Measurements from ENCODE around the gene SMIM35. TPM values are rescaled to one million over a fixed set of nuclear protein-coding genes. Genes with fewer than 3 reads are reported as not detected.

The SMIM35 gene
- total RNA-seq, 3 donors from 2014 or later = not detected

- DNase-seq (ENCODE audit: low spot score in 2 of 2) = no peak
- Histone ChIP-seq H3K27me3 (no peaks in the 10 kb centered on the region), H3K9me3 (no peaks in the 10 kb centered on the region), H3K27ac (no peak overlapping the region), H3K36me3 (no peaks in the 10 kb centered on the region), H3K4me1 (no peaks in the 10 kb centered on the region), H3K4me3 (no peak overlapping the region)
- intact Hi-C loops (cut with DNase I; ENCODE audit: low total_unique reads) = no loop called here
- no peak for TF ChIP-seq POLR2A (IDR thresholded peaks at IDR 0.05)
- TF ChIP-seq POLR2AphosphoS5 (IDR thresholded peaks at IDR 0.05) = no peak
- TF ChIP-seq CTCF (IDR thresholded peaks at IDR 0.05) = no peak
Observed at GRCh38 chr11:117977029-117977428, 109.7 kb downstream of the SMIM35 start.

- Histone ChIP-seq H3K9me3 (no peaks in the 10 kb centered on the region), H3K4me1 (no peaks in the 10 kb centered on the region), H3K36me3 (no peaks in the 10 kb centered on the region), H3K4me3 (no peak overlapping the region), H3K27ac (no peak overlapping the region), H3K27me3 (no peaks in the 10 kb centered on the region)
- intact Hi-C loops (cut with DNase I; ENCODE audit: low total_unique reads) = no loop called here
- DNase-seq (ENCODE audit: low spot score in 2 of 2) = no peak
- TF ChIP-seq CTCF (IDR thresholded peaks at IDR 0.05) (no peak), POLR2A (IDR thresholded peaks at IDR 0.05) (no peak), POLR2AphosphoS5 (IDR thresholded peaks at IDR 0.05) (no peak)
Observed at GRCh38 chr11:117976445-117976844, 110.3 kb downstream of the SMIM35 start.

DNA sequence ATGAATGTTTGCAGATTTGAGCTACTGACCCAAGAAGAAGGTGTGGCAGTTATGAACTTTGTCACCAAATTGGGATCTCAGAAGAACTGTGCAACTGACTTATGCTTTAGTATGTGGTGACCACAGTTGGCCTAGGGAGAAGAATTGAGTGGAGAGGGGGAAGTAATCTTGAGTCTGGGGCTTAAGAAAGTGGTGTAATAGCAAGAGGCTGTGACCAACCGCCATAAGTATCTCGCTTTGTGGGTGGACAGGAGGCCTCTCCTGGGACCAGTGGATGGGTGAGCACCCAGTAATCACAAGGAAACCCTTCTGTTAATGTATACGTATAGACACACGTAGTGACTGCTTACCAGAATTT is 113.3 kb downstream of the SMIM35 start:
- H3K27ac ChIP-seq = no peak overlapping the region
- no peak for DNase-seq (ENCODE audit: low spot score in 2 of 2)
- H3K4me1 ChIP-seq = no peaks in the 10 kb centered on the region
- H3K27me3 ChIP-seq = no peaks in the 10 kb centered on the region
- H3K9me3 ChIP-seq = no peaks in the 10 kb centered on the region
- H3K4me3 ChIP-seq = no peak overlapping the region
- no peak for TF ChIP-seq CTCF (IDR thresholded peaks at IDR 0.05)
- no peak for TF ChIP-seq POLR2A (IDR thresholded peaks at IDR 0.05)
- no peak for TF ChIP-seq POLR2AphosphoS5 (IDR thresholded peaks at IDR 0.05)
- intact Hi-C loops (cut with DNase I; ENCODE audit: low total_unique reads) = no loop called here
- H3K36me3 ChIP-seq = no peaks in the 10 kb centered on the region

GRCh38 chr11:117972629-117973502 is 113.9 kb downstream of the SMIM35 start:
- TF ChIP-seq POLR2A (IDR thresholded peaks at IDR 0.05) (no peak), CTCF (IDR thresholded peaks at IDR 0.05) (no peak), POLR2AphosphoS5 (IDR thresholded peaks at IDR 0.05) (no peak)
- H3K9me3 ChIP-seq = no peaks in the 10 kb centered on the region
- H3K27ac ChIP-seq = no peak overlapping the region
- H3K4me1 ChIP-seq = no peaks in the 10 kb centered on the region
- no peak overlapping the region for H3K4me3 ChIP-seq
- H3K36me3 ChIP-seq = no peaks in the 10 kb centered on the region
- H3K27me3 ChIP-seq = no peaks in the 10 kb centered on the region
- intact Hi-C loops (cut with DNase I; ENCODE audit: low total_unique reads) = no loop called here
- no peak for DNase-seq (ENCODE audit: low spot score in 2 of 2)

GRCh38 chr11:117972044-117972443 is 114.7 kb downstream of the SMIM35 start:
- Histone ChIP-seq H3K4me3 (no peak overlapping the region), H3K9me3 (no peaks in the 10 kb centered on the region), H3K36me3 (no peaks in the 10 kb centered on the region), H3K4me1 (no peaks in the 10 kb centered on the region), H3K27me3 (no peaks in the 10 kb centered on the region), H3K27ac (no peak overlapping the region)
- intact Hi-C loops (cut with DNase I; ENCODE audit: low total_unique reads) = no loop called here
- no peak for TF ChIP-seq POLR2AphosphoS5 (IDR thresholded peaks at IDR 0.05)
- no peak for TF ChIP-seq CTCF (IDR thresholded peaks at IDR 0.05)
- no peak for TF ChIP-seq POLR2A (IDR thresholded peaks at IDR 0.05)
- DNase-seq (ENCODE audit: low spot score in 2 of 2) = no peak

Data from breast epithelium (tissue), 4 donors.